Tibial nerve (tissue), 4 donors: ENCODE results near the gene GGCT. TPM values are rescaled to one million over a fixed set of nuclear protein-coding genes. Genes with fewer than 3 reads are reported as not detected.

Source experiments
- DNase-seq, 2 donors: peaks; one replicate each; pipeline ENCODE4 v3.0.0-alpha.2; 2019; ENCODE audit warnings: low spot score in 2 of 2
- H3K27ac ChIP-seq, 4 donors: fragments of 200-600 bp; sonication (generic) in 3 of 4; one replicate each; pipeline ENCODE4 v1.5.1; 2017 to 2019; ENCODE audit warnings: mild to moderate bottlenecking in 1 of 4
- H3K27me3 ChIP-seq, 2 donors: fragments of 200-600 bp; sonication (generic) in 1 of 2; one replicate each; pipeline versions ENCODE4 v1.5.1 to v1.6.0; 2017 to 2019
- H3K36me3 ChIP-seq, 3 donors: fragments of 200-600 bp; sonication (generic); one replicate each; pipeline ENCODE4 v1.5.1; 2018 to 2019
- H3K4me1 ChIP-seq, 4 donors: fragments of 200-600 bp; sonication (generic) in 3 of 4; one replicate each; pipeline ENCODE4 v1.5.1; 2017 to 2019
- H3K4me3 ChIP-seq, 4 donors: fragments of 200-600 bp; sonication (generic) in 3 of 4; one replicate each; pipeline ENCODE4 v1.5.1; 2017 to 2019; ENCODE audit warnings: mild to moderate bottlenecking in 1 of 4, moderate library complexity in 1 of 4
- H3K9me3 ChIP-seq, 4 donors: fragments of 200-600 bp; sonication (generic) in 3 of 4; one replicate each; pipeline ENCODE4 v1.5.1; 2017 to 2019
- EP300 ChIP-seq, 2 donors: sonication (generic); formaldehyde crosslinking; IDR thresholded peaks; one replicate each; pipeline ENCODE4 v1.6.1; 2017; ENCODE audit warnings: antibody characterized with exemption in 2 of 2, mild to moderate bottlenecking in 1 of 2
- POLR2A ChIP-seq, 2 donors: fragments of 450-650 bp; IDR thresholded peaks; one replicate each; pipeline ENCODE4 v1.6.1; 2017; ENCODE audit warnings: antibody characterized with exemption in 2 of 2, mild to moderate bottlenecking in 2 of 2, moderate library complexity in 2 of 2
- WGBS, 2 donors: methylation state at CpG; one replicate each; pipeline ENCODE4 v1.1.5; 2018; 5-methylcytosine and 5-hydroxymethylcytosine counted together
- total RNA-seq, 4 donors: library from RNA; depleted of rRNA; stranded (reverse); fragments of >200 nt; gene quantifications; one replicate each; pipeline ENCODE4 v1.1.0, GENCODE V29; 2016
- TF ChIP-seq, protein P1 (sequence below), 5 experiments: fragments of 200-600 bp in 3 of 5; fragments of 450-650 bp in 2 of 5; sonication (generic) in 3 of 5; IDR thresholded peaks; one replicate each; pipeline ENCODE4 v1.5.1; 2016 to 2019; ENCODE audit warnings: antibody characterized with exemption in 5 of 5, mild to moderate bottlenecking in 3 of 5, moderate library complexity in 2 of 5

The GGCT gene
- total RNA-seq, 4 donors from 2014 or later: 12.2 to 39.6 (median 29.6) TPM

GRCh38 chr7:30447466-30447865 lies 57.2 kb downstream of the GGCT start:
- no peak for DNase-seq
- TF ChIP-seq EP300 (IDR thresholded peaks at IDR 0.05) (no peak), POLR2A (IDR thresholded peaks at IDR 0.05) (no peak)
- TF ChIP-seq, protein P1, sequence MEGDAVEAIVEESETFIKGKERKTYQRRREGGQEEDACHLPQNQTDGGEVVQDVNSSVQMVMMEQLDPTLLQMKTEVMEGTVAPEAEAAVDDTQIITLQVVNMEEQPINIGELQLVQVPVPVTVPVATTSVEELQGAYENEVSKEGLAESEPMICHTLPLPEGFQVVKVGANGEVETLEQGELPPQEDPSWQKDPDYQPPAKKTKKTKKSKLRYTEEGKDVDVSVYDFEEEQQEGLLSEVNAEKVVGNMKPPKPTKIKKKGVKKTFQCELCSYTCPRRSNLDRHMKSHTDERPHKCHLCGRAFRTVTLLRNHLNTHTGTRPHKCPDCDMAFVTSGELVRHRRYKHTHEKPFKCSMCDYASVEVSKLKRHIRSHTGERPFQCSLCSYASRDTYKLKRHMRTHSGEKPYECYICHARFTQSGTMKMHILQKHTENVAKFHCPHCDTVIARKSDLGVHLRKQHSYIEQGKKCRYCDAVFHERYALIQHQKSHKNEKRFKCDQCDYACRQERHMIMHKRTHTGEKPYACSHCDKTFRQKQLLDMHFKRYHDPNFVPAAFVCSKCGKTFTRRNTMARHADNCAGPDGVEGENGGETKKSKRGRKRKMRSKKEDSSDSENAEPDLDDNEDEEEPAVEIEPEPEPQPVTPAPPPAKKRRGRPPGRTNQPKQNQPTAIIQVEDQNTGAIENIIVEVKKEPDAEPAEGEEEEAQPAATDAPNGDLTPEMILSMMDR (IDR thresholded peaks at IDR 0.05): no peak
- Histone ChIP-seq H3K27ac (no peak overlapping the region), H3K36me3 (peaks cover 0 to 74% (median 5%) of the 10 kb centered on the region in 3 donors), H3K27me3 (no peaks in the 10 kb centered on the region), H3K9me3 (no peaks in the 10 kb centered on the region), H3K4me3 (no peak overlapping the region), H3K4me1 (peaks cover 0 to 17% (median 0%) of the 10 kb centered on the region in 4 donors)
- WGBS, 2 donors: 92 to 93% methylated on average over 8 of the region's 8 CpGs

Other genes starting within 250 kb of the GGCT start
- gene ZNRF2, start 220.2 kb downstream of the GGCT start, total RNA-seq: 10 to 100 TPM; 31.4 to 42.5 (median 39.2) TPM
- 10 to 100 TPM; 14.9 to 50.4 (median 31.8) TPM for gene NOD1, start 26.0 kb downstream of the GGCT start, total RNA-seq
- 10 to 100 TPM; 36.9 to 61.1 (median 55.9) TPM for gene GARS1, start 90.0 kb upstream of the GGCT start, total RNA-seq
- under 1 TPM in 2 of 4 donors, not detected in 2; 0.21 to 0.44 TPM for gene CRHR2, start 177.6 kb upstream of the GGCT start, total RNA-seq
- 100 to 1,000 TPM in 2 of 4 donors, 10 to 100 TPM in 2; 21.3 to 142 (median 100) TPM for gene INMT, start 247.3 kb upstream of the GGCT start, total RNA-seq